H1 (cell line): ENCODE data around the gene CCDC15. TPM values are rescaled to one million over a fixed set of nuclear protein-coding genes. Genes with fewer than 3 reads are reported as not detected.

Source experiments
- CTCF ChIA-PET: fragments of 300-600 bp; sonication (Branson Sonifier 250); formaldehyde crosslinking; loops from one replicate; lab custom pipeline; 2021; ENCODE audit not compliant: partially characterized antibody; lab: Charles Lee
- POLR2A ChIA-PET: fragments of 300-600 bp; sonication (Branson Sonifier 250); formaldehyde crosslinking; loops from one replicate; lab custom pipeline; 2021; ENCODE audit warnings: inconsistent platforms; ENCODE audit not compliant: partially characterized antibody; lab: Charles Lee
- DNase-seq, 2 experiments: peaks; one replicate each; pipeline versions ENCODE4 v3.0.0 to v3.0.0-alpha.2; 2010 to 2022; ENCODE audit warnings: low spot score in 2 of 2, low read depth in 1 of 2, mixed read lengths in 1 of 2
- FAIRE-seq: peaks from 2 replicates; lab custom pipeline; 2011; peaks lifted over from hg19 to GRCh38; lab: Jason Lieb, UNC
- H2AFZ ChIP-seq: 2 replicates; pipeline ENCODE4 v1.8.1; 2012; ENCODE audit warnings: low read length, inconsistent platforms
- H2AK5ac ChIP-seq: 2 replicates; pipeline ENCODE4 v1.6.1; 2013; ENCODE audit warnings: low read depth, low read length
- H2BK120ac ChIP-seq: replicated peaks from 2 replicates; pipeline ENCODE3; 2013; ENCODE audit warnings: low read depth, low read length, inconsistent platforms
- H2BK12ac ChIP-seq: 2 replicates; pipeline ENCODE4 v1.6.1; 2013; ENCODE audit warnings: low read depth, low read length
- H2BK15ac ChIP-seq: 2 replicates; pipeline ENCODE4 v1.6.1; 2013; ENCODE audit warnings: low read length
- H2BK20ac ChIP-seq: 2 replicates; pipeline ENCODE4 v1.6.1; 2013; ENCODE audit warnings: low read length
- H2BK5ac ChIP-seq: 2 replicates; pipeline ENCODE4 v1.6.1; 2013; ENCODE audit warnings: low read depth, low read length
- H3K14ac ChIP-seq: 2 replicates; pipeline ENCODE4 v1.6.1; 2013; ENCODE audit warnings: inconsistent platforms; ENCODE audit not compliant: insufficient read length
- H3K18ac ChIP-seq: 2 replicates; pipeline ENCODE4 v1.6.1; 2013; ENCODE audit warnings: low read length; ENCODE audit errors: extremely low read depth
- H3K23ac ChIP-seq: 2 replicates; pipeline ENCODE4 v1.6.1; 2013; ENCODE audit warnings: inconsistent platforms; ENCODE audit not compliant: insufficient read length
- H3K23me2 ChIP-seq: 2 replicates; pipeline ENCODE4 v1.6.1; 2013; ENCODE audit warnings: low read depth, low read length
- H3K27ac ChIP-seq: 2 replicates; pipeline ENCODE4 v1.6.1; 2011; ENCODE audit warnings: low read depth, low read length, inconsistent platforms
- H3K27me3 ChIP-seq, 4 experiments: replicated peaks in 1 of 4; 1 replicate in 1 of 4; 2 replicates in 3 of 4; pipeline versions ENCODE4 v1.6.1 to v1.8.1; 2011 to 2013; ENCODE audit warnings: low read length in 3 of 4, mild to moderate bottlenecking in 3 of 4, inconsistent platforms in 2 of 4, mixed read lengths in 2 of 4, moderate library complexity in 1 of 4; ENCODE audit not compliant: control insufficient read depth in 3 of 4, insufficient read depth in 3 of 4; ENCODE audit errors: extremely low read depth in 1 of 4
- H3K36me3 ChIP-seq, 4 experiments: 2 replicates each; pipeline versions ENCODE4 v1.6.1 to v1.8.1; 2011 to 2013; ENCODE audit warnings: mild to moderate bottlenecking in 4 of 4, low read length in 3 of 4, moderate library complexity in 2 of 4, control low read depth in 1 of 4, inconsistent platforms in 1 of 4; ENCODE audit not compliant: insufficient read depth in 4 of 4, control insufficient read depth in 2 of 4
- H3K4ac ChIP-seq: replicated peaks from 2 replicates; pipeline ENCODE3; 2013; ENCODE audit warnings: low read length, low read depth, mixed read lengths, inconsistent platforms; ENCODE audit not compliant: insufficient read length
- H3K4me1 ChIP-seq, 4 experiments: replicated peaks in 1 of 4; 1 replicate in 1 of 4; 2 replicates in 3 of 4; pipeline versions ENCODE4 v1.6.1 to v1.8.1; 2011 to 2013; ENCODE audit warnings: low read length in 3 of 4, inconsistent platforms in 2 of 4, mixed read lengths in 1 of 4; ENCODE audit not compliant: insufficient read depth in 4 of 4, control insufficient read depth in 3 of 4
- H3K4me2 ChIP-seq, 2 experiments: 2 replicates each; pipeline versions ENCODE4 v1.6.1 to v1.8.1; 2011 to 2013; ENCODE audit warnings: low read depth in 2 of 2, low read length in 2 of 2, control low read depth in 1 of 2, inconsistent platforms in 1 of 2, mild to moderate bottlenecking in 1 of 2; ENCODE audit not compliant: insufficient read depth in 1 of 2
- H3K4me3 ChIP-seq, 4 experiments: fragments of 200-600, 300-600 bp in 1 of 4; sonication (generic), shearing (Covaris generic), sonication (Bioruptor Twin) in 1 of 4; 2 replicates each; pipeline versions ENCODE4 v1.5.1 to v1.8.1; 2011 to 2016; ENCODE audit warnings: low read length in 4 of 4, low read depth in 3 of 4, control low read depth in 2 of 4, inconsistent platforms in 2 of 4, mild to moderate bottlenecking in 2 of 4, mixed read lengths in 1 of 4, moderate library complexity in 1 of 4; ENCODE audit not compliant: insufficient read depth in 2 of 4; ENCODE audit errors: extremely low read depth in 1 of 4
- H3K56ac ChIP-seq: replicated peaks from 2 replicates; pipeline ENCODE3; 2013; ENCODE audit warnings: low read depth, mild to moderate bottlenecking, mixed read lengths, low read length, inconsistent platforms; ENCODE audit not compliant: insufficient read length
- H3K79me1 ChIP-seq: 2 replicates; pipeline ENCODE4 v1.6.1; 2013; ENCODE audit warnings: low read depth, low read length, control low read depth
- H3K79me2 ChIP-seq, 2 experiments: 2 replicates each; pipeline versions ENCODE4 v1.6.1 to v1.8.1; 2012 to 2013; ENCODE audit warnings: low read length in 2 of 2, mild to moderate bottlenecking in 2 of 2, inconsistent platforms in 1 of 2; ENCODE audit not compliant: insufficient read depth in 2 of 2, control insufficient read depth in 1 of 2
- H3K9ac ChIP-seq, 4 experiments: replicated peaks in 1 of 4; 1 replicate in 1 of 4; 2 replicates in 3 of 4; pipeline versions ENCODE4 v1.6.1 to v1.8.1; 2011 to 2013; ENCODE audit warnings: low read depth in 3 of 4, low read length in 3 of 4, control low read depth in 2 of 4, mild to moderate bottlenecking in 2 of 4, moderate library complexity in 2 of 4, inconsistent platforms in 1 of 4; ENCODE audit errors: extremely low read depth in 1 of 4
- H3K9me3 ChIP-seq, 2 experiments: 2 replicates each; pipeline versions ENCODE4 v1.6.1 to v1.8.1; 2012 to 2013; ENCODE audit warnings: mild to moderate bottlenecking in 2 of 2, moderate library complexity in 2 of 2, control low read depth in 1 of 2, inconsistent platforms in 1 of 2, low read depth in 1 of 2, low read length in 1 of 2, mixed read lengths in 1 of 2; ENCODE audit not compliant: insufficient read depth in 2 of 2
- H4K20me1 ChIP-seq, 2 experiments: replicated peaks in 1 of 2; 2 replicates each; pipeline versions ENCODE3 to v1.8.1; 2011 to 2013; ENCODE audit warnings: inconsistent platforms in 2 of 2, low read length in 2 of 2, mild to moderate bottlenecking in 1 of 2; ENCODE audit not compliant: insufficient read depth in 2 of 2, control insufficient read depth in 1 of 2
- H4K5ac ChIP-seq: 2 replicates; pipeline ENCODE4 v1.6.1; 2013; ENCODE audit warnings: low read length, low read depth, mixed read lengths, inconsistent platforms; ENCODE audit not compliant: insufficient read length
- H4K8ac ChIP-seq: 2 replicates; pipeline ENCODE4 v1.8.0; 2013; ENCODE audit warnings: mild to moderate bottlenecking, moderate library complexity, low read length, inconsistent platforms; ENCODE audit not compliant: insufficient read depth; ENCODE audit errors: extremely low read depth
- H4K91ac ChIP-seq: replicated peaks from 2 replicates; pipeline ENCODE3; 2013; ENCODE audit warnings: low read length, mixed read lengths, inconsistent platforms; ENCODE audit not compliant: insufficient read length
- CEBPB ChIP-seq: IDR thresholded peaks from 2 replicates; pipeline ENCODE4 v1.6.1; 2012; ENCODE audit warnings: low read depth, low read length
- CHD1 ChIP-seq: IDR thresholded peaks from 2 replicates; pipeline ENCODE4 v1.6.1; 2012; ENCODE audit warnings: low read depth, low read length, improper control_type of control experiment
- EGR1 ChIP-seq: IDR thresholded peaks from 2 replicates; pipeline ENCODE4 v1.6.1; 2011; ENCODE audit warnings: low read depth, low read length, borderline replicate concordance
- GABPA ChIP-seq: IDR thresholded peaks from 2 replicates; pipeline ENCODE4 v1.6.1; 2011; ENCODE audit warnings: mild to moderate bottlenecking, low read length, moderate library complexity, borderline replicate concordance; ENCODE audit not compliant: insufficient read depth
- KDM1A ChIP-seq: fragments of 200-600, 300-600 bp; sonication (generic); IDR thresholded peaks from 2 replicates; pipeline ENCODE4 v1.7.1; 2016; ENCODE audit warnings: mild to moderate bottlenecking, low read length, borderline replicate concordance
- KDM4A ChIP-seq: IDR thresholded peaks from one replicate; pipeline ENCODE4 v1.7.1; 2012; ENCODE audit warnings: low read depth, mild to moderate bottlenecking, moderate library complexity, low read length, inconsistent platforms; ENCODE audit not compliant: severe bottlenecking
- NANOG ChIP-seq: IDR thresholded peaks from 2 replicates; pipeline ENCODE4 v1.6.1; 2011; ENCODE audit warnings: low read length, low read depth, mild to moderate bottlenecking, inconsistent platforms; ENCODE audit not compliant: insufficient read depth, poor library complexity, severe bottlenecking
- POLR2A ChIP-seq, 2 experiments: IDR thresholded peaks; 1 replicate in 1 of 2; 2 replicates in 1 of 2; pipeline ENCODE4 v1.6.1; 2011; ENCODE audit warnings: low read depth in 2 of 2, low read length in 2 of 2, mild to moderate bottlenecking in 2 of 2; ENCODE audit errors: control extremely low read depth in 1 of 2
- YY1 ChIP-seq: IDR thresholded peaks from 2 replicates; pipeline ENCODE4 v1.6.1; 2011; ENCODE audit warnings: low read depth, mild to moderate bottlenecking, low read length
- WGBS, 2 experiments: shearing (Covaris generic) in 1 of 2; methylation state at CpG; one replicate each; pipeline versions ENCODE4 v1.1.6 to v1.1.7; 2013 to 2015; ENCODE audit warnings: low lambda C conversion rate in 2 of 2, mixed read lengths in 2 of 2, inconsistent platforms in 1 of 2, low coverage in 1 of 2, missing lambda C conversion rate in 1 of 2; ENCODE audit not compliant: insufficient replicate concordance in 2 of 2, insufficient coverage in 1 of 2, insufficient read length in 1 of 2; ENCODE audit errors: extremely low coverage in 1 of 2, missing lambda C conversion rate in 1 of 2; 5-methylcytosine and 5-hydroxymethylcytosine counted together
- polyA plus RNA-seq, 7 experiments: library from polyadenylated mRNA; depleted of rRNA in 3 of 7; stranded (reverse) in 5 of 7; unstranded in 2 of 7; fragments of >200 nt in 5 of 7; fragments of 200-250 nt in 2 of 7; gene quantifications; 1 replicate in 5 of 7; 2 replicates in 1 of 7; 4 replicates in 1 of 7; pipeline versions ENCODE4 v1.2.1 to v1.2.3, GENCODE V29; 2011 to 2013; ENCODE audit warnings: missing spikeins in 2 of 7, mixed read lengths in 2 of 7
- total RNA-seq: library from RNA; stranded (reverse); fragmentation: NEBNext Ultra II Directional; extraction: Animal tissue kit (Norgen Biotek cat#: 25700); gene quantifications from 2 replicates; pipeline ENCODE4 v1.2.1, GENCODE V29; 2021
- TF ChIP-seq, protein P1 (sequence below): IDR thresholded peaks from 2 replicates; pipeline ENCODE4 v1.6.1; 2012; ENCODE audit warnings: low read length, inconsistent platforms
- TF ChIP-seq, protein P2 (sequence below), 3 experiments: IDR thresholded peaks; 1 replicate in 2 of 3; 2 replicates in 1 of 3; pipeline versions ENCODE4 v1.5.1 to v1.6.1; 2011; ENCODE audit warnings: low read length in 3 of 3, mild to moderate bottlenecking in 3 of 3, inconsistent platforms in 2 of 3, low read depth in 1 of 3, moderate library complexity in 1 of 3; ENCODE audit not compliant: insufficient read depth in 1 of 3; ENCODE audit errors: control extremely low read depth in 1 of 3

CCDC15 gene
- total and polyA plus RNA-seq, 2 of the 8 experiments (the other 6 are each of a cell fraction or from before 2014, with no cell fraction given) = 1.5 to 3.1 TPM

DNA sequence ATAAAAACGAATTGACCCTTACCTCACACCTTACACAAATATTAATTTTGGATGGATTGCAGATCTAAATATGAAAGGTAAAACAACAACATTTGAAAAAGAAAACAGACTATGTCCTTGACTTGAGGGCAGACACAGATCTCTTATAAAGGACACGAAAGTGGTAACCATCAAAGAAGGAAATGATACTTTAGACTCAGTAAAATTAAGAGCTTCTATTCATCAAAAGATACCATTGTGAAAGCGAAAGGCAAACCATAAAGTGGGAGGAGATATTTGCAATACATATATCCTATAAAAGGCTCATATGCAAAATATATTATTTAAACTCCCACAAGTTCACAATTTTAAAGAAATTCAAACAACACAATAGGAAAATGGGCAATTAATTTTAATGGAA lies 23.2 kb upstream of the CCDC15 start:
- Histone ChIP-seq H3K36me3 (no peaks in the 10 kb centered on the region), H2AK5ac (no peak overlapping the region), H3K27ac (no peak overlapping the region), H3K79me1 (no peaks in the 10 kb centered on the region), H3K56ac (no peak overlapping the region), H2BK20ac (no peak overlapping the region), H2BK15ac (no peak overlapping the region), H2BK12ac (no peak overlapping the region), H3K9me3 (no peaks in the 10 kb centered on the region), H3K4ac (no peak overlapping the region), H3K4me1 (no peaks in the 10 kb centered on the region), H3K4me2 (no peak overlapping the region), H3K79me2 (no peaks in the 10 kb centered on the region), H3K18ac (no peak overlapping the region), H2BK120ac (no peak overlapping the region), H3K23ac (no peak overlapping the region), H3K14ac (no peak overlapping the region), H3K4me3 (no peak overlapping the region), H3K23me2 (no peaks in the 10 kb centered on the region; the same call in 1 of the 2 replicates), H3K27me3 (peaks cover 0 to 3% (median 0%) of the 10 kb centered on the region in 4 experiments; a peak in 4 of 7 replicates), H2BK5ac (no peak overlapping the region), H4K5ac (no peak overlapping the region), H4K91ac (no peak overlapping the region), H3K9ac (no peak overlapping the region), H4K8ac (no peak overlapping the region), H4K20me1 (no peaks in the 10 kb centered on the region), H2AFZ (no peak overlapping the region)
- ChIA-PET CTCF (no interaction called here), POLR2A (no interaction called here)
- 76% methylated on average over 3 of the region's 3 CpGs; no CpG with 5 or more reads in 1 of the 2 experiments for WGBS, 2 experiments
- DNase-seq (no peak), FAIRE-seq (no peak)
- TF ChIP-seq CHD1 (no peak), GABPA (no peak), YY1 (no peak), POLR2A (IDR thresholded peaks at IDR 0.05; ENCODE audit: control extremely low read depth in 1 of 2, low read depth in 2 of 2, low read length in 2 of 2) (no peak), NANOG (no peak), KDM1A (no peak), EGR1 (no peak), CEBPB (no peak), KDM4A (no peak)
- TF ChIP-seq, protein P1, sequence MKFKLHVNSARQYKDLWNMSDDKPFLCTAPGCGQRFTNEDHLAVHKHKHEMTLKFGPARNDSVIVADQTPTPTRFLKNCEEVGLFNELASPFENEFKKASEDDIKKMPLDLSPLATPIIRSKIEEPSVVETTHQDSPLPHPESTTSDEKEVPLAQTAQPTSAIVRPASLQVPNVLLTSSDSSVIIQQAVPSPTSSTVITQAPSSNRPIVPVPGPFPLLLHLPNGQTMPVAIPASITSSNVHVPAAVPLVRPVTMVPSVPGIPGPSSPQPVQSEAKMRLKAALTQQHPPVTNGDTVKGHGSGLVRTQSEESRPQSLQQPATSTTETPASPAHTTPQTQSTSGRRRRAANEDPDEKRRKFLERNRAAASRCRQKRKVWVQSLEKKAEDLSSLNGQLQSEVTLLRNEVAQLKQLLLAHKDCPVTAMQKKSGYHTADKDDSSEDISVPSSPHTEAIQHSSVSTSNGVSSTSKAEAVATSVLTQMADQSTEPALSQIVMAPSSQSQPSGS = no peak
- TF ChIP-seq, protein P2, sequence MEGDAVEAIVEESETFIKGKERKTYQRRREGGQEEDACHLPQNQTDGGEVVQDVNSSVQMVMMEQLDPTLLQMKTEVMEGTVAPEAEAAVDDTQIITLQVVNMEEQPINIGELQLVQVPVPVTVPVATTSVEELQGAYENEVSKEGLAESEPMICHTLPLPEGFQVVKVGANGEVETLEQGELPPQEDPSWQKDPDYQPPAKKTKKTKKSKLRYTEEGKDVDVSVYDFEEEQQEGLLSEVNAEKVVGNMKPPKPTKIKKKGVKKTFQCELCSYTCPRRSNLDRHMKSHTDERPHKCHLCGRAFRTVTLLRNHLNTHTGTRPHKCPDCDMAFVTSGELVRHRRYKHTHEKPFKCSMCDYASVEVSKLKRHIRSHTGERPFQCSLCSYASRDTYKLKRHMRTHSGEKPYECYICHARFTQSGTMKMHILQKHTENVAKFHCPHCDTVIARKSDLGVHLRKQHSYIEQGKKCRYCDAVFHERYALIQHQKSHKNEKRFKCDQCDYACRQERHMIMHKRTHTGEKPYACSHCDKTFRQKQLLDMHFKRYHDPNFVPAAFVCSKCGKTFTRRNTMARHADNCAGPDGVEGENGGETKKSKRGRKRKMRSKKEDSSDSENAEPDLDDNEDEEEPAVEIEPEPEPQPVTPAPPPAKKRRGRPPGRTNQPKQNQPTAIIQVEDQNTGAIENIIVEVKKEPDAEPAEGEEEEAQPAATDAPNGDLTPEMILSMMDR (IDR thresholded peaks at IDR 0.05; ENCODE audit: control extremely low read depth in 1 of 3, insufficient read depth in 1 of 3, low read depth in 1 of 3, low read length in 3 of 3) = no peak
